Activated CD8-positive, alpha-beta memory T cell treated with anti-CD3 and anti-CD28 coated beads for 48 hours (primary cell): ENCODE data around the gene MCFD2.
A peak's percentile ranks its signal among the peaks of the same experiment; 100 is the strongest.

Source experiments
- DNase-seq, 3 experiments: peaks; one replicate each; pipeline ENCODE4 v3.0.0-alpha.2; 2020; ENCODE audit warnings: low read depth in 2 of 3, low spot score in 2 of 3

MCFD2 gene

GRCh38 chr2:46875226-46875899 lies 40.2 kb downstream of the MCFD2 start:
- no peak for DNase-seq

DNA sequence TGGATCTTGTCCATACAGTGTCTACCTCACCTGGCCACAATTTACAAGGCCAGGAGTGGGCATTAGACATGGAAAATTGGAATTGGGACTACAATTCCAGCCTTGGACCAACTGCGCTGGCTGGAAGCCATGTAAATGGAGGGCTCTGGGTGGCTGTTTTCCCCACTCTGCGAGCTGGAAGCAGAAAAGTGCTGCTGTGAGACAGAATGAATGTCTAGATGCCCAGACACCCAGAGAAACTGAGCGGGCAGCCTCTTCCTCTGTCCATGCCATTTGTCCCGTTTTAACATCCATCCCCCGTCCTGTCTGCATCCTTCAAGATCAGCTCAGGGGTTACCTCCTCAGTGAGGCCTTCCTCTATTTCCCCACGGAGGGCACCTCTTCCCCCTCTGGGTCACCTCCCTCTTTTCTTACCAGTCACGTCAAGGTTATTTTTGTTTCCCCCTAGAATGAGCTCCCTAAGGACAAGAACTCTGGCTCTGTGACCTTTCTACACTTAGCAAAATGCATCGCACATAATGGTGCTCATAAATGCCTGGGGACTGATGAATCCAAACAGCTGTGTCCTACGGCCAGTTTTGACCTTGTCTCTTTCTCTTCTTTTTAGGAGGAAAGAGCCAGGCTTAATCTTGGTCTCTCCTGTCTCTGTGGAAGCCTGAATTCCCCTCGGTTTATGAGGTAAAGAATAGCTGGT lies 41.2 kb downstream of the MCFD2 start:
- no peak for DNase-seq

DNA sequence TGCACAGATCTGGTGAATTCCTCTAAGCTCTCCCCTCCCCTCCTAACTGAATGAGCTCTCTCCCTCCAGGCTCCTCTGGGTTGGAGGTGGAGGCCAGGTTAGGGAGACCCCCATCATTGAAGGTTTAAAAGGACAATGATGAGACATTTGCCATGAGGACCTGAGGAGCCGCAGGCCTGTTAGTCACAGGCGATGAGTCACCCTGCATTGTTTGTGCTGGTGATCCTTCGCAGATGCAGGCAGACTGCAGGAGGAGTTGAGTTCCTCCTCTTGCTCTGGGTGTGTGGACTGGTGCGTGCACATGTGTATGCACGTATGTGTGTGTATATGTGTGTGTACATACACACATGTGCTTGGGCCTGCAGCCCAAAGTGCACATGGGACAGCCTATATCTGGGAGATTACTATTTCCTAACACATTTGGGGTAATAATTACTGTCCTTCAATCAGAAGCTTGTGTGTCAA lies 42.0 kb downstream of the MCFD2 start:
- peak in 1 of 3 experiments; percentile 28 for DNase-seq

DNA sequence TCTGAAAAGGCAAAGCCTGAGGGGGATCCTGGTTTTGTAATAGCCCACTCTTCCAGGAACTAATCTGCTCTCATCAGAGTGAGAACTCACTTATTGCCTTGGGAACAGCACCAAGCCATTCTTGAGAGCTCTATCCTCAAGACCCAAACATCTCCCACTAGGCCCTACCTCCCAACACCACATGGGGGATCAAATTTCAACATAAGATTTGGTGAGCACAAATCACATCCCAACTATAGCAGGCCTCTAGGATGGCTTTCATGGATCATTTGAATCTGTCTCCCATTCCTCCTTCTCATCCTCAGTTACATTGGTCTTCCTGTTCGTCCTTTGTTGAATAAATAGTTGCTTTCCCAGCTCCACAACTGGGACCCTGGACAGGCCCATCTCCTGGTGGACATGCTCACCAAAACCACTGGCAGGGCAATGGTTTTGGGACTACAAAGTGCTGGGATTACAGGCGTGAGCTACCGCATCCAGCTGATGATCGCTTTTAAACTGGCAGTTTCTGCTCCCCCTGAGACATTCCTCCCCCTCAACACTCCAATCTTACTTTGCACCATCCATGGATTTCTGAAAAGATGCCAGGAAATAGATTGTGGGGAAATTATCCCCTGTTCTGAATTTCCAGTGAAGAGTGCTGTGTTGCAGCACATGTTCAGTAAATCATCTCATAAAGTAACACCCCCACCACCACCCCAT lies 42.6 kb downstream of the MCFD2 start:
- no peak for DNase-seq

GRCh38 chr2:46871976-46872381 lies 43.6 kb downstream of the MCFD2 start:
- no peak for DNase-seq

GRCh38 chr2:46870051-46870839 lies 45.4 kb downstream of the MCFD2 start:
- no peak for DNase-seq

DNA sequence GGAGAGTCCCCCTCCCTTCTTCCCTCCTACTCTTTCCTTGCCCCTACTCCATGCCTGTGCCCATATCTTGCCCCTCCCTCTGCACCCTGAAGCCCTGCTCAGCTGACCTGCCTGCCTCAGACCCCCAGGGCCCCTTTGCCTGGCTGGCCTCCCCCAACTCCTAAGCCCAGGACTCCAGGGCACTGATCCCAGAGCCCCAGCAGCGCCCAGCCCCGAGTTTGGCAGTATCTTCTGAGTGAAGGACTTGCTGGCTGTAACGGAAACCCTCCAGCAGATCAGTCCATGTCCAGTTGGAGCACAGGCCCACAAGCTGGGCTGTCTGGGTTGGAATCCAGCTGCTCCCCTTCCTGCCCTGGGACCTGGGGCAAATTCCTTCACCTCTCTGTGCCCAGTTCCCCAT lies 46.0 kb downstream of the MCFD2 start:
- no peak for DNase-seq

DNA sequence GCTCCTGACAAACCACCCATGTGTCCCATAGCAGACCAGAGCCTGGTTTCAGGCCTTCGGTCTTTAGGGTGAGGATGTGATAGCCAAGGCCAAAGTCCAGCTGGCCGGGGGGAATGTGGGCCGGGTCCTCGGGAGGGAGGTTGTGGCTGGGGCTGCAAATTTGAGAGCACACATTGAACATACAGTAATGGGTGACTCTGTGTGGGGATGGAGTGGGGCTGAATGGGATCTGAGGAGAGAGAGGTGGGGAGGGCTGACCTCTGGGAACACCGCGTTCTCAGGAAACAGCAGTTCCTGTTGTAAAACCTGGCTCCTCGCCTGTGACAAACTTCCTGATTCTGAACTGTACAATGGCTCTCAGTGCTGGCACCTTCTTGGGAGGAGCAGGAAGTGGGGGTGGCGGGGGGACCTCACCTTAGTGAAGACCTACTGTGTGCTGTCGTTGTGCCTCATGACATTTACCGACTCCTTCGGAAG lies 48.8 kb downstream of the MCFD2 start:
- no peak for DNase-seq

- DNase-seq, result no peak
Observed at GRCh38 chr2:46865181-46865970, 50.2 kb downstream of the MCFD2 start.

DNA sequence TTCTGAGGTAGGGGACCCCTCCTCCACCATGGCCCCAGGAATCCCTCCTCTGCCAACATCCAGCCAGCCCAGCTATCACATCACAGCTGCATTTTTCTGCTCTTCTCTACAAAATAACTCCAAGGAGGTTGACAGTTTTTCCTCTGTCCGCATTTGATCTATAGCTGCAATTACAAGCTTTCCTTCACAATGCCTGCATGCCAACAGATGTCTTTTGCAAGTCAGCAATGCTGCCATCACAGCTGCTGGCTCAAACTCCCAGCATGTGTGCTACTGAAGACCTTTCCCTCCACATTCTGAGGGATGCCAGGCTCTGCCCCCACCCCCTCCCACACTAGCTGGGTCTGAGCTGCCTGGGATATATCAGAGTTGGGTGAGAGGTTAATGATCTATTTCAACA lies 51.7 kb downstream of the MCFD2 start:
- DNase-seq, result no peak

- DNase-seq, result no peak
Observed at GRCh38 chr2:46862514-46862913, 53.1 kb downstream of the MCFD2 start.

DNA sequence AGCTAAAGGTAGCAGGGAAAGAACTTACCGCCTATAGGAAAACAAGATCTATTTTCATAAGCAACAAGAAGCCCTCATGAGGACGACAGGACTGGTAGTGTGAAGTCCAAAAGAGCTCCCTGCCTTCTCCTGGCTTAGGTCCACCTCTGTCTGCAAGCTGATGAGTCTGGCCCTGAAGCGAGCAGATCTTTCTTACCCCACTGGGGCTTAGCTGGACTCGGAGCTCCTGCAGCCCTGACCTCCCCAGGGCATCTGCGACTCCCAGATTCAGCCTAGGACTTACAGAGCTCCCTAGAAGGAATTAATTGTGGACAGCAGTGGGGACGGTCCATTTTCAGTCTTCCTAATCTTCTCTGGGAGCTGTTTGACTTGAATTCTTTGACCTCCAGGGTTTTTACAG lies 53.7 kb downstream of the MCFD2 start:
- DNase-seq, result no peak

DNA sequence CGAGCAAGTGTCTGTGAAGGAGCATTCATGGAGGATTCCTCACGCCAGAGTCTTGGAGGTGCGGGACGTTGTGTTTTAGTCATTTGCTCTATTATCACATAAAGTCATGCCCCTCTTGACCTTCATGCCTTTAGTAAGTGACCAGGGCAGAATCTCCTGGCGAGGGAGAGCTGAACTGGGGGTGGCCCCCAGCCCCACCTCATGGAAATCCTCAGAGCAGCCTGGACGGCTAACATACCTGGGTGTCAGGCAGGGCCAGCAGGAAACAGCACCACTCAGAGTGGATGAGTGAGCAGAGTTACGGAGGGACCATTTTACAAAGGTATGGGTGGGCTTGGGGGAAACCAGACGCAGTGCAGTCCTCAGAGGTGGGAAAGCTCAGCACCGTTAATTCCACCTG lies 56.1 kb downstream of the MCFD2 start:
- no peak for DNase-seq

- no peak for DNase-seq
Observed at GRCh38 chr2:46858702-46859090, 56.9 kb downstream of the MCFD2 start.

GRCh38 chr2:46857871-46858701 lies 57.5 kb downstream of the MCFD2 start:
- DNase-seq, result no peak

DNA sequence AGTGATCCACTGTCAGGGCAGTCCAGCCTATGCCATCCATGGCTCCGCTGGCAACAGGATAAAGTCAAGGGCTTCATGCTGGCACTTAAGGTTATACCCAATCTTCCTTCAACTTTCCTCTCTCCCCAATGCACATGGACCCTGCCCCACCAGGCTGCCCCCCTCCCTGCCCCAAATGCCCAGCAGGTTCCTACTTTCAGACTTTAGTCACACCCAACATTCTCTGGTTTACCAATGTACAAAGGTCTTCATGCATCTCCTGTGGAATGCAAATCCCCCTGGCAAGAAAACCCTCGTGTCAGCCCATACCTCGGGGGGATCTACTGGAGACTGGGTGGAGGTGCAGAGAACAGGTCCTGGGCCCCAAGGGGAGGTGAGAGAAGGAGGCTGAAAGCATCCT lies 59.3 kb downstream of the MCFD2 start:
- DNase-seq, result no peak

DNA sequence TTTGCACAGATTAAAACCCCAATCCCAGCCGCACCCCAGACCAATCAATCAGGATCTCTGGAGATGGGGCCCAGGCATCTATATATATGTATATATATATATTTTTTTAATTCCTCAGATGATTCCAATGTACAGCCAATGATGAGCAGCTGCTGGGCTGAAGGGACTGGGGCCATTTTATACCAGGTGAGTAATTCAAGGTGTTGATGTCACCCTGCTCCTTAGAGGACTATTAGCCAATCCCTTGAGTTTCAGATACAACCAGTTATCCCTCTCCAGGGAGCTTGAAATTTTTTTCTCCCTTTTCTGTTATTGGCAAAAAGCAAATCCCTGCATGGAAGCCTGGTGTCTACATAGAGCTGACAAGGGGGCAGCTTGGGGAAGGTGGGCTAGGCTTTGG lies 59.8 kb downstream of the MCFD2 start:
- DNase-seq, result no peak

- DNase-seq, result no peak
Observed at GRCh38 chr2:46854260-46854659, 61.3 kb downstream of the MCFD2 start.

DNA sequence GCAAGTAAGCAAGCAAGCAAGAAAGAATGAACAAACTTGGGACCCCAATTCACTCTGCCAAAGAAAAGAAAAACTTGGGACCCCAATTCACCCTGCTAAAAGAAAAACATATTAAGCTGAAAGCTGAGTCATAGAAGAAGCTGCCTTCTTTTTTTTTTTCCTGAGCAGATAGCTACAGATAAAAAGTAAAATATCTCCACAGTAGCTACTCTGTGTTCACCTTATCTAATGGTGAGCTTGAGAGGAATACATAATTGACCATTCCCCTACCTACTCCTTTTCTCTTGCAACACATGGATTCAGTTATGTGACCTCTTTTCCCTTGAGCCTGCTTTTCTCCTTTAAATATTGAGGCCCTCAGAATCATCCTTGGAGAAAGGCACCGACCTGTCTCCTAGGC lies 63.0 kb downstream of the MCFD2 start:
- no peak for DNase-seq

GRCh38 chr2:46852124-46852523 lies 63.5 kb downstream of the MCFD2 start:
- no peak for DNase-seq
